NT2/D1 (cell line): ENCODE data around the gene ACACA.

Experiments used
- YY1 ChIP-seq: IDR thresholded peaks from 2 replicates; pipeline ENCODE4 v1.6.1; 2011; ENCODE audit not compliant: insufficient read length, insufficient read depth
- ZNF274 ChIP-seq: IDR thresholded peaks from 2 replicates; pipeline ENCODE4 v1.6.1; 2011; ENCODE audit warnings: mild to moderate bottlenecking, low read depth, low read length

DNA sequence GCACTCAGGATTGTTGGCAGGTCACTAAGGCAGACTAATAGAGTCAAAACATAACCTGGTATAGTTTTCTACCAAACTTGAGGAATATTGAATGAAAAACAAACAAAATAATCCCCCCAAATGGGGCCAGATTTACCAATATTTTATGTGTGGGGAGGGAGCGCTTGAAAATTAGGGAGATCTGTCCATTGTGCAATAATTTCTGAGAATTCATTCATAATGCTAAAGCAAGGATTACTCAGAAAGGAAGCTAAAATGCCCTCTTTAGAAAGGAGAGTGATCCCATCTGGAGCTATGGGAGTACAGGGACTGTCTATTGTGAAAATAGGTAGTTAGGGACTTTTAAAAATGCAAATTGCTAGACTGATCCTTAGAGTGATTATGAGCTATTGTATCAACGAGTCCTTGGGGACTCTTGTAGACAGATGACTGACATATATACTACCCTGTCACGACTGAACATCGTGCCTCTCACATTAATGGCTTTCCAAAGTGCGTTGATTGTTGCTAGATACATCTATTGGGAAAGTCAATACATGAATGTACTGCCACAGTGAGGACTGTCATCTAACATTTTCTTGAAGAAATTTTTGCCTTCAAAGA, 264.2 kb downstream of the ACACA start:
- no peak for TF ChIP-seq ZNF274
- TF ChIP-seq YY1: no peak
